GM19099 (cell line): ENCODE results near the gene YEATS4.

Source experiments
- POLR2A ChIP-seq: IDR thresholded peaks from 3 replicates; pipeline ENCODE4 v1.6.1; 2011; ENCODE audit warnings: low read depth; ENCODE audit not compliant: insufficient read length; ENCODE audit errors: extremely low read depth

The YEATS4 gene

DNA sequence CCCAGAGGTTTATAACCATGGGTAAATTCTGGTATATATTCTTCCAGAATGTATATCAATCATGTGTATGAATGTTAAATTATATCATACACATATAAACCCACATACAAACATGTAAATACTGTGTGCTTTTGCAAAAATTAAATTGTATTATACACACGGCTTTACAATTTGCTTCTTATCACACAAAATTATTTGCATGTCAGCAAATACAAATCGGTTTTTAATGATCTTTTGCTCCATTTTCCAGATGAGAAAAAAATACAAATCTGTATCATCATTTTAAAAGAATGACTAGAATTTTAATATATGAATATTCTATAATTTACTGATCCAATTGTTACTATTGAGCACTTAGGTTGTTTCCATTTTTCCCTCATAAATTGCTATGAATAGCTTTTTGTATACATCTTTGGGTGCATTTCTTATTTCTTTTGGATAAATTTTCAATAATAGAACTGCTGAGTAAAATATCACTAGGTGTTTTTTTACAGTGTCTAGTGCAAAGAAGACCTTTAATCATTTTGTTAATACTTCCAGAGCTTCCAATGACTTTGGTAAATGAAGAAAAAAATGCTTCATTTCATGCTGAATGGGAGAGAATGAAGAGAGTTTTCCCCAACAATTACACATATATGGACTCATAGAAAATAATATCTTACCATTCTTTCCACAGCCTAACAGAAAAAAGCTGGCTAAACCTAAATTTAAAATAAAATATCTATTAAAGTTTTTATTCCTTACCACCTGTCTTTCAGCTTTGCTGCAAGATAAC, 7.9 kb upstream of the YEATS4 start:
- no peak for TF ChIP-seq POLR2A

DNA sequence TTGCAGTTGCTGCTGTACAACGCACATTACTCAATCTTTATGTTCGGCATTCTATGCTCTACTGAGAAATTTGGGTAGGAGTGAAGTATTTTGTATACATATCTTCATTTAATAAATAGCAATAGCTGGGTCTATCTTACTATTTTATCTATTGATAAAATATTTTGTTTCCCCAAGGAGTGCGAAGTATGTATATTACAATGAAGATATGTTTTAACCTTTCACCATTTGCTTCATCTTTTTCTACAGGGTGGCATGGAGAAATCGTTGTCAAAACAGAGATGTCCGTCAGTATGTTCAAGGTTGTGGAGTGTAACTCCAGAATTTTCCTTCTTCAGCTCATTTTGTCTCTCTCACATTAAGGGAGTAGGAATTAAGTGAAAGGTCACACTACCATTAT, 6.6 kb upstream of the YEATS4 start:
- TF ChIP-seq POLR2A: no peak

DNA sequence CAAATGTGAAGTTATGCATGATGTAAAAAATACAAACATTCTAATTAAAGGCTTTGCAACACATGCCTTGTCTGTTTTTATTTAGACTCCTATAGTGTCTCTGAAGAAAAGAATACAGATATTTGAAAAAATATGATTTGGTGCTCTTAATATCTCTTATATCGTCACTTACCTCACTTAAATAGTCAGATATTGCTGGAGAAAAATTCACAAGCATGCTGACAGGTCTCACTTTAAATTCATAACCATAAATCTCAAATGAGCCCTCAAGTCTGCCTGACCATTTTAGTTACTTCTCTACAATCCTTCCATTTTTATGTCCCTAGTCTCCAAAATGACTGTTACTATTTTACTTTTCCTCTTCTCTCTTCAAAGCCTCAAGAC, 5.4 kb upstream of the YEATS4 start:
- no peak for TF ChIP-seq POLR2A

DNA sequence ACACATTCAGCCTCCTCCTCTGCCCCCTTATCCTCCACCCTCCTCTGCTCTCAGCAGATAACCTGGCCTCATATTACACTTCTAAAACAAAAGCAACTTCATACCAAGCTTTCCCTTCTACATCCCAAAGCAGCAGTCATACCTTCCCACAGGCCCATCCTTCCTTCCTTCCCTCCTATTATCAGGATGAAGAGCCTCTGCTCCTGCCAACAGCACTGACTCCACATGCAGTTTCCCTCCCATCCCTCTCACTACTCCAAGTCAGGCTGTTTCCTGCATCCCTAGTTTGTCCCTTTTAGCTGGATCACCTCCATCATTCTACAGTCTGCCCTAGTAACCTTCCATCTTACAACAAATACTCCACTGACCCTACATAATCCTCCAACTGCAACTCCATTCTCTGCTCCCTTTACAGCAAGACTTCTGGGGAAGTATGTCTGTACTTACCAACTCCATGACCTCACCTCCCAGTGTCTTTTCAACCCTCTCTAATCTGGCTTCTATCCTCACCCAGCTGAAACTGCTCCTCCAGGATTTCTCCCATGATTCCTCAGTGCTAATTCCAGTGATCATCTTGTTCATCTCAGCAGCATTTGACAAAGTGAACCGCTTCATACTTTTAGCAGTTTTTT, 4.9 kb upstream of the YEATS4 start:
- TF ChIP-seq POLR2A: no peak

DNA sequence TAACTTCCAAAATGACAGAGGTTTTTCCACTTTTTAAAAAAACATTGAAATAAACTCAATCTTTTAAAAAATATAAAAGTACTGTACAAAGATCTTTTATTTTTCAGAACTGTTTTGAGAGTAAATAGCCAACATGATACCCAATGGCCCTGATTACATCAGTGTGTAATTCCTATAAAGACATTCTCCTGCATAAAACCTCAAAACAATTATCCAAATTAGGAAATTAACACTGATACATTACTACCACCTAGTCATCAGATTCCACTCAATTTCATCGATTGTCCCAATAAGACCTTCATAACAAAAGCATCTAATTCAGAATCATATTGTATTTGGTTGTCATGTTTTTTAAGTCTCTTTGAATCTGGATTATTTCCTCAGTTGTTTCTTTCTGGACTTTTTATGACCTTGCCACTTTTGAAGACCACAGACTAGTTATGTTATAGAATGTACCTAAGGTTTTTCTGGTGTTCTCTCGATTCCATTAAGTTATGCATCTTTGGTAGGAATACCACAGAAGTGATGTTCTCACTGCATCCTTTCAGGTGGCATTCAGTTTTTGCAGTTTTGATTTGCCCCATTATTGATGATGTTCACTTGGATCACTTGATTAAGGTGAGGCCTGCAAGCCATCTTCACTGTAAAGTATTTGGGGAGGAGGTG, 4.0 kb upstream of the YEATS4 start:
- TF ChIP-seq POLR2A: no peak

DNA sequence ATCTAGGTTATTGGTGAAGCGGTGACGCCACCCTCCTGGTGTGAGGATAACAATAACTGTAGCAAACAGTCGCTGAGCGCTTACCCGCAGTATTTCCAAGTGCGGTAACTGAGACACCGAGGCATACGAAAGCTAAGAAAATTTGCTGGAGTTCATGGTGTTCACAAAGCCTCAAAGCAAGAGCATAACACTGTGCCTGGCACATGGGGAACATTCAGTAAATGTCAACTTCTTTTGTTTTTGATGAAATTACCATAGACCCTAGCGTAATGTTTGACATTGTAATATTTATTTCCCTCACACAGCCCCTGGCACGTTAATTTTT, 767 bp downstream of the YEATS4 start:
- TF ChIP-seq POLR2A: no peak

DNA sequence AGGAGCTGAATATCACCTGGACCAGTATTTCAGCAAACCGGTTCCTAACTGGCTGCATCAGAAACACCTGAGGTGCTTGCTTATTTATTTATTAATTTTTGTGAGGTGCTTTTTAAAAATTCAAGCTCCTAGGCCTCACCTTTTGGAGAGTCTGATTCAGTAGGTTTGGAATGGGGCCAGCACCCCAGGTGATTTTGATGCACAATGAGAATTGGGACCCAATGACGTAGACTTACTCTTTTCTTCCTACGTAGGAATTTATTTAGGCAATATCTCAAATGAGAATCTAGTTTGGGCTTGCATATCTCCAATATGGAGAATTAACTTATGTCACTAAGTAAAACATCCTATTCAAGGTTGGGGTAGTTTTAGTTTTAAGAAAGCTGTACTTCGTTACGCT, 7.3 kb downstream of the YEATS4 start:
- no peak for TF ChIP-seq POLR2A

DNA sequence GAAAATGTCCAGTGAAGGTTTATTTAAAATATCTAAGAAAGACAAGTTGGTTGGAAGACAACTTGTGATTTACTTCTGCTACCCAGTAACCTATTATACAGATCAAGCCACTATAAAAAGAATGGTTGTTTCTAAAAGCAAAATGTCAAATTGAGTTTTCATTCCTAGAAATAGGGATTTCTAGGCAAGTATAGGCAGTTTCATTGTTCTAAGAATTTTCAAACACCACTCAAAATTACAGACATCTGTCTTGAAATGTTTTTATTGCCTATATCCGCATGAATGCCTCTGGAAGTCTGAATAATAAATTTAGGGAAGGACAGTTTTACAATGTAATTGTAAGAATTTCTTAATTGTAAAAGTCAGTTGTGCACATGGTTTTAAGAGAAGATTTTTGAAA, 8.6 kb downstream of the YEATS4 start:
- TF ChIP-seq POLR2A: no peak

DNA sequence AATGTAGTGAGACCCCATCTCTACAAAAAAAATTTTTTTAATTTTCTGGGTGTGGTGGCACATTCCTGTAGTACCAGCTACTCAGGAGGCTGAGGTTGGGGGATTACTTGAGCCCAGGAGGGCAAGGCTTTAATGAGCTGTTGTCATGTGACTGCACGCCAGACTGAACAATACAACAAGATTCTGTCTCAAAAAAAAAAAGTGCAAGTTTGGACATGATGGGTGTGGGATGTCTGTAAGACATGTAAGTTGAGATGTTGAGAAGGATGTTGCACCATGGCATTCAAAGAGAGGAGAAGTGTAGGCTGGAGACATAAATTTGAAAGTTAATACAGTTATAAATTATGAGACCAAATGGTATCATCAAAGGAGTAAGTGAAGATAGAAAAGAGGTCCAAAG, 23.5 kb downstream of the YEATS4 start:
- no peak for TF ChIP-seq POLR2A

DNA sequence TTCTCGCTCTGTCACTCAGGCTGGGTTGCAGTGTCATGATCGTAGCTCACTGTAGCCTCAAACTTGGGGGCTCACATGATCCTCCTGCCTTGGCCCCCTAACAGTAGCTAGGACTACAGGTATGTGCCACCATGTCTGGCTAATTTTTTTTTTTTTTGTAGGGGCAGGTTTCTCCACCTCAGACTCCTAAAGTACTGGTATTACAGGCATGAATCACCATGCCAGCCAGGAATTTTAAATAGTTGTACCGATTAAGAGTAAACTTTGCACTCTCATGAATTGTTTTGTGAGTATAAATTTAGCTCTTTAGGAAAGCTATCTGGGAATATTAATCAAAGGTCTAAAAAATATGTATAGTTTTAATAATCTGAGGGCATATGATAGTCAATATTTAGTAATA, 25.5 kb downstream of the YEATS4 start:
- no peak for TF ChIP-seq POLR2A

DNA sequence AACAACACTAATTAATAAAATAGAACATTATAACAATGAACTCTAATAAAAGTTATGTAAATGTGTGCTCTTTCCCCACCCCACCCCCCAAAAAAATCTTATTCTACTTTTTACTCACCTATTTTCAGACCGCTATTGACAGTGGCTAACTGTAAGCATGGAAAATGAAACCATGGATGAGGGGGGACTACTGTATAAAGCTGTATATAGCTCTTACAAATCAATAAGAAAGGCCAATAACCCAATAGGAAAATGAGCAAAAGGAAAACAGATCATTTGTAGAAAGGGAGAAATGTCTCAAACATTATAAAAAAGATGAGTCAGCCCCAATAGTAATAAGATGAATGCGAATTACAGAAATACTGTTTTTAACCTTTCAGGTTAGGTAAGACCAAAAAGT, 27.4 kb downstream of the YEATS4 start:
- TF ChIP-seq POLR2A: no peak

DNA sequence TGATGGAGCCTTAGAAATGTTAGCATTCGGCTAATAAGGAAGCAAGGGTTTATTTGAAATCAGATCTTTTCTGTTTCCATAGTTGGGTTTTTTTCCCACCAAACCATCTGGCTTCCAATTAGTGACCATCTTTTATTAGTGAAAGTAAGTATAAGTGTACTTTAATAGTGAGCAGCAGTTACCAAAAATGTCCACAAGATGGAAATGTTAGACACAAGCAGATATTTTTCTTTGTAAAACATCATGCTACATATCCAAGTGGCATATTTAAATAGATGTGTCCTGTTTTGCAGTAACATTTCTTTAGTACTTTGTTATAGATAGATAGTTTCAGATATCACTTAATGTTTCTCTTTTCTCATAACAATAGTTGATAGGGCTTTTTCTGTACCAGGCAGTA, 28.8 kb downstream of the YEATS4 start:
- no peak for TF ChIP-seq POLR2A

DNA sequence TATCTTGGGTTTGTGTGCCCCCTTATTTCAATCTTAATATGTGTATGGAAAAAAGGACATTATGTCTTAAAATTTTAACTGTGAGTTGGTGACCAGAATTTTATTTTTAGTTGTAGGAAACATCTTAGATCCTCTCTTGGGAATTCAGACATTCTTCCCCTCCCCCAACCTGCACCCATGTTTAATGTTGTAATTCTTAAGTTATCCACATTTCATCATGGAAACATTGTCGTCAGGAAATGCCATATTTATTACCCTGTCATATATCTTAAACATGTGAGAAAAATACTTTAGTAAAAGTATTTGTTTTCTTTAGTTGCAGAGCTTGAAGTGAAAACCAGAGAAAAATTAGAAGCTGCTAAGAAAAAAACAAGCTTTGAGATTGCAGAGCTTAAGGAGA, 30.3 kb downstream of the YEATS4 start:
- no peak for TF ChIP-seq POLR2A

DNA sequence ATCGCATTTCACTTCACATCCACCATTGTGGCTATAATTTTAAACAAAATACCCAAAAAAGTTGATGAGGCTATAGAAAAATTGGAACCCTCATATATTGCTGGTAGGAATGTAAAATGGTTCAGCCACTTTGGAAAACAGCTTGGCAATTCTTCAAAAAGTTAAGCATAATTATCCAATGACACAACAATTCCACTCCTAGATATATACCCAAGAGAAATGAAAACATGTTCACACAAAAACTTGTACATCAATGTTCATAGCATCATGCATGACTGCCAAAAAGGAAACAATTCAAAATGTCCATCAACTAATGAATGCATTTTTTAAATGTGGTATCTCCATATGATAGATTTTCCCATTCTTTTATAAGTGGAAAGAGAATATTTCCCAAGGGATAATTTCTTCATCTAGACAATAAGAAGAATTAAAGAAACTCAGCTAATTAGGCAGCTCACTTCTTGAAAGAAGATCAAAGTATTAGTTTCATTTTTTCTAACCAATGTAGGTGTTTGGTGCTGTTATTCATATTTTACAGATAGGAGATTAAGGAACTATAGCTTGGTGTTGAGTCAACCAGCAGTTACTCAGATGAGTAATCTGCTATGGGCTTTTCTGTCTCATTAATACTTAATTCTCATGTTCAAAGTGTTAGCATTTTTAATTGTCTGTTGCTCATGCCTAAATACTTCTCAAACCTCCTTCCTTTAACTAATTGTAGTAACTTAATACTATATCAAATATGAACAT, 32.8 kb downstream of the YEATS4 start:
- TF ChIP-seq POLR2A: no peak

DNA sequence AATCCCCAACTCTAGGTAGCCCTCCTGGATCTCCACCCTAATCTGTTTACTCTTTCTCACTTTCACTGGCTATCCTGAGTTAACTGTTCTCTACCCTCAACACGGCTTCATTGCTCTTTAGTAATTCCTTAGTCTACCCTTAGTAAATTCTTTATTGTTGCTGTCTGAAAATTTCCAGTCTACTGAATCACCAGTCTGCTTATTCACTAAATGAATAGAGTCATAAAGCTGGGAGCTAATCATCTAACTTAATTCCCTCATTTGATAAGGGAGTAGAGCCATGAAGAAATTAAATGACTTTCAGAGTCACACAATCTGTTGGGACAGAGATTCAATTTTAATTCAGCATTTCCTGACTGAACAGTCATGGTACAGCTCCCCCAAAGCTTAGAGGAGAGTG, 36.5 kb downstream of the YEATS4 start:
- no peak for TF ChIP-seq POLR2A

DNA sequence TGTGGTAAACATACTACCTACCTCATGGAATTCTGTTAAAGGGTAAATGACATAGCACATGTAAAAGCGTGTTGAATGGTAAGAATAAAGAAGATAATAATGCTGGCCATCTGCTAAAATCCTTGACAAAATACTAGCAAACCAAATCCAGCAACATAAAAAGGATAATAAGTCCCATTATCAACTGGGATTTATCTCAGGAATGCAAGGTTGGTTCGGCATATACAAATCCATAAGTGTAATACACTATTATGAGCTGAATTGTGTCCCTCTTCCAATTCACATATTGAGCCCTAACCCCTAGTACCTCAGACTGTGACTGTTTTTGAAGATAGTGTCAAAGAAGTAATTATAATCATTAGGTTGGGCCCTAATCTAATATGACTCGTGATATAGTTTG, 37.4 kb downstream of the YEATS4 start:
- TF ChIP-seq POLR2A: no peak
